HCT116 (cell line): ENCODE data around the gene VSTM2L.

Experiments used
- CEBPB ChIP-seq: IDR thresholded peaks from 2 replicates; pipeline ENCODE4 v1.6.1; 2012; ENCODE audit warnings: low read depth
- EGR1 ChIP-seq: IDR thresholded peaks from 2 replicates; pipeline ENCODE4 v1.6.1; 2012; ENCODE audit warnings: low read depth
- ELF1 ChIP-seq: IDR thresholded peaks from 2 replicates; pipeline ENCODE4 v1.6.1; 2012; ENCODE audit warnings: low read depth, borderline replicate concordance
- EZH2 ChIP-seq: fragments of 200-600 bp; sonication (generic); IDR thresholded peaks from 2 replicates; pipeline ENCODE4 v1.6.1; 2017; ENCODE audit warnings: antibody characterized with exemption, mixed run types
- JUND ChIP-seq: IDR thresholded peaks from 2 replicates; pipeline ENCODE4 v1.6.1; 2012
- POLR2A ChIP-seq: IDR thresholded peaks from 2 replicates; pipeline ENCODE4 v1.7.0; 2011; ENCODE audit warnings: borderline replicate concordance; ENCODE audit not compliant: insufficient read depth, insufficient read length; ENCODE audit errors: extremely low read depth
- POLR2AphosphoS5 ChIP-seq: IDR thresholded peaks from 2 replicates; pipeline ENCODE4 v1.6.1; 2011; ENCODE audit warnings: mild to moderate bottlenecking, low read depth, low read length, moderate library complexity
- RAD21 ChIP-seq: IDR thresholded peaks from 2 replicates; pipeline ENCODE4 v1.6.1; 2012; ENCODE audit warnings: low read depth, mild to moderate bottlenecking
- SP1 ChIP-seq: IDR thresholded peaks from 2 replicates; pipeline ENCODE4 v1.6.1; 2012; ENCODE audit warnings: low read depth
- ZFX ChIP-seq: fragments of 450-650 bp; IDR thresholded peaks from 2 replicates; pipeline ENCODE4 v1.6.1; 2017
- TF ChIP-seq, protein P1 (sequence below), 3 experiments: fragments of 200-600 bp in 1 of 3; sonication (generic) in 1 of 3; IDR thresholded peaks in 2 of 3; conservative IDR thresholded peaks in 1 of 3; 2 replicates each; pipeline ENCODE4 v1.5.1; 2012 to 2017; ENCODE audit warnings: low read depth in 2 of 3, low read length in 2 of 3, antibody characterized with exemption in 1 of 3, borderline replicate concordance in 1 of 3, control low read depth in 1 of 3, mild to moderate bottlenecking in 1 of 3, mixed read lengths in 1 of 3, mixed run types in 1 of 3, moderate library complexity in 1 of 3; ENCODE audit not compliant: insufficient read depth in 1 of 3
- TF ChIP-seq, protein P2 (sequence below): IDR thresholded peaks from 2 replicates; pipeline ENCODE4 v1.6.1; 2012
- TF ChIP-seq, protein P3 (sequence below): IDR thresholded peaks from 2 replicates; pipeline ENCODE4 v1.6.1; 2012

DNA sequence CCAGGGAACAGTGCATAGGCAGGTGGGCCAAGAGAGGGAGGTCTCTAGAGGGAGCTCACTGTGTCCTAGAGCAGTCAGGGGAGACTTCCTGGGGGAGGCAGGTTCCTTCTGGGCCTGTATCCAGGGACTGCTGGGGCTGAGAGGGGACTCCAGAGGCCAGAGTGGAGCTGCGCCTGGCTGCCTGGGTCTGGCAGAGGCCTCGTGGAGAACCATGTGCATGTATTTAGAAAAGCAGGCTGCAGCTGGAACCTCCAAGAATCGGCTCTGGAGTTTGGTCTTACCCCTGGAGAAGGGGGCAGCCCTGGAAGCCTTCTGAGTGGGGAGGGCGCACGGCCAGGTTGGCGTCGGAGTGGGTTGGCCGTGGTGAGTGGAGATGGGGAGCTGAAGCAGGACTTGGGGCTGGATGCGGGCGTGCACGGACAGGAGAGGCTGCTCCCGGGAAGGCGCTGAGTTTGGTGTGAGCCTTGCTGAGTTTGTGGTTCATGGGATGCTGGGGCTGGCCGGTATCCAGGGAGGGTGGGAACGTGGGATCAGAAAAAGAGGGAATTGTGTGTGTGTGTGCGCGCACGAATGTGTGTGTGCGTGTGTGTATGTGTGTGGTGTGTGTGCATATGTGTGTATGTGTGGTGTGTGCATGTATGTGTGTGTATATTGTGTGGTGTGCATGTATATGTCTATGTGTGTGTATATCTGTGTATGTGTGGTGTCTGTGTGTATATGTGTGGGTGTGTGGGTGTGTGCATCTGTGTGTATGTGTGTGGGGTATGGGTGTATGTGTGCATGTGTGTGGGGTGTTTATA, 10.8 kb downstream of the VSTM2L start:
- TF ChIP-seq ELF1, result no peak
- TF ChIP-seq, protein P1, sequence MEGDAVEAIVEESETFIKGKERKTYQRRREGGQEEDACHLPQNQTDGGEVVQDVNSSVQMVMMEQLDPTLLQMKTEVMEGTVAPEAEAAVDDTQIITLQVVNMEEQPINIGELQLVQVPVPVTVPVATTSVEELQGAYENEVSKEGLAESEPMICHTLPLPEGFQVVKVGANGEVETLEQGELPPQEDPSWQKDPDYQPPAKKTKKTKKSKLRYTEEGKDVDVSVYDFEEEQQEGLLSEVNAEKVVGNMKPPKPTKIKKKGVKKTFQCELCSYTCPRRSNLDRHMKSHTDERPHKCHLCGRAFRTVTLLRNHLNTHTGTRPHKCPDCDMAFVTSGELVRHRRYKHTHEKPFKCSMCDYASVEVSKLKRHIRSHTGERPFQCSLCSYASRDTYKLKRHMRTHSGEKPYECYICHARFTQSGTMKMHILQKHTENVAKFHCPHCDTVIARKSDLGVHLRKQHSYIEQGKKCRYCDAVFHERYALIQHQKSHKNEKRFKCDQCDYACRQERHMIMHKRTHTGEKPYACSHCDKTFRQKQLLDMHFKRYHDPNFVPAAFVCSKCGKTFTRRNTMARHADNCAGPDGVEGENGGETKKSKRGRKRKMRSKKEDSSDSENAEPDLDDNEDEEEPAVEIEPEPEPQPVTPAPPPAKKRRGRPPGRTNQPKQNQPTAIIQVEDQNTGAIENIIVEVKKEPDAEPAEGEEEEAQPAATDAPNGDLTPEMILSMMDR (IDR thresholded peaks at IDR 0.05 in 2 of 3, conservative IDR thresholded peaks at IDR 0.05 in 1 of 3; ENCODE audit: borderline replicate concordance in 1 of 3, insufficient read depth in 1 of 3, low read depth in 2 of 3, low read length in 2 of 3), result no peak
- no peak for TF ChIP-seq JUND
- TF ChIP-seq, protein P2, sequence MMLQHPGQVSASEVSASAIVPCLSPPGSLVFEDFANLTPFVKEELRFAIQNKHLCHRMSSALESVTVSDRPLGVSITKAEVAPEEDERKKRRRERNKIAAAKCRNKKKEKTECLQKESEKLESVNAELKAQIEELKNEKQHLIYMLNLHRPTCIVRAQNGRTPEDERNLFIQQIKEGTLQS, result no peak
- no peak for TF ChIP-seq EZH2
- TF ChIP-seq SP1, result no peak
- TF ChIP-seq POLR2A, result no peak
- no peak for TF ChIP-seq EGR1
- no peak for TF ChIP-seq POLR2AphosphoS5
- no peak for TF ChIP-seq RAD21
- TF ChIP-seq, protein P3, sequence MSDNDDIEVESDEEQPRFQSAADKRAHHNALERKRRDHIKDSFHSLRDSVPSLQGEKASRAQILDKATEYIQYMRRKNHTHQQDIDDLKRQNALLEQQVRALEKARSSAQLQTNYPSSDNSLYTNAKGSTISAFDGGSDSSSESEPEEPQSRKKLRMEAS, result no peak
- no peak for TF ChIP-seq CEBPB
- no peak for TF ChIP-seq ZFX
